AG04450 (cell line): ENCODE results near the gene KIF6. TPM values are rescaled to one million over a fixed set of nuclear protein-coding genes. Genes with fewer than 3 reads are reported as not detected.

ENCODE experiments used
- CTCF ChIA-PET: fragments of 300-600, 350-600 bp; formaldehyde crosslinking; extraction: SDS; loops from one replicate; lab custom pipeline; 2022; ENCODE audit warnings: antibody characterized with exemption, inconsistent platforms; lab: Charles Lee
- POLR2A ChIA-PET: fragments of 350-600 bp; formaldehyde crosslinking; extraction: SDS; loops from one replicate; lab custom pipeline; 2021; ENCODE audit warnings: antibody characterized with exemption, inconsistent platforms; lab: Yijun Ruan, JAX
- DNase-seq: peaks from one replicate; pipeline ENCODE4 v3.0.0-alpha.2; 2011; ENCODE audit warnings: low read depth, low spot score
- H3K27ac ChIP-seq: one replicate; pipeline ENCODE4 v1.5.1; 2012; ENCODE audit warnings: low read depth, low read length, control low read depth
- H3K27me3 ChIP-seq: one replicate; pipeline ENCODE4 v1.6.0; 2012; ENCODE audit warnings: low read length; ENCODE audit not compliant: control insufficient read depth, insufficient read depth
- H3K4me3 ChIP-seq: 2 replicates; pipeline ENCODE4 v1.5.1; 2011; ENCODE audit warnings: mild to moderate bottlenecking, low read depth, low read length, control low read depth
- H3K9me3 ChIP-seq: 2 replicates; pipeline ENCODE4 v1.5.1; 2012; ENCODE audit warnings: low read length; ENCODE audit not compliant: control insufficient read depth, insufficient read depth
- CTCF ChIP-seq: IDR thresholded peaks from 2 replicates; pipeline ENCODE4 v1.5.1; 2011; ENCODE audit warnings: low read depth, low read length, control low read depth, inconsistent platforms
- polyA plus RNA-seq: library from polyadenylated mRNA; depleted of rRNA; stranded (reverse); fragments of >200 nt; gene quantifications from 2 replicates; pipeline ENCODE4 v1.2.3, GENCODE V29; 2011

The KIF6 gene
- polyA plus RNA-seq, 1 experiment, result 0.02 TPM

GRCh38 chr6:39433630-39434029, 291.6 kb downstream of the KIF6 start:
- ChIA-PET CTCF (no interaction called here), POLR2A (no interaction called here)
- Histone ChIP-seq H3K9me3 (peaks cover 5% of the 10 kb centered on the region; the same call in 1 of the 2 replicates), H3K27me3 (no peaks in the 10 kb centered on the region), H3K27ac (no peak overlapping the region), H3K4me3 (no peak overlapping the region)
- DNase-seq, result no peak
- TF ChIP-seq CTCF, result no peak

- DNase-seq, result no peak
- CTCF ChIA-PET, result no interaction called here
- TF ChIP-seq CTCF, result no peak
- peaks cover 5% of the 10 kb centered on the region; the same call in 1 of the 2 replicates for H3K9me3 ChIP-seq
- no peaks in the 10 kb centered on the region for H3K27me3 ChIP-seq
- no peak overlapping the region for H3K27ac ChIP-seq
- POLR2A ChIA-PET, result no interaction called here
- H3K4me3 ChIP-seq, result no peak overlapping the region
Observed at GRCh38 chr6:39432330-39433025, 292.7 kb downstream of the KIF6 start.

DNA sequence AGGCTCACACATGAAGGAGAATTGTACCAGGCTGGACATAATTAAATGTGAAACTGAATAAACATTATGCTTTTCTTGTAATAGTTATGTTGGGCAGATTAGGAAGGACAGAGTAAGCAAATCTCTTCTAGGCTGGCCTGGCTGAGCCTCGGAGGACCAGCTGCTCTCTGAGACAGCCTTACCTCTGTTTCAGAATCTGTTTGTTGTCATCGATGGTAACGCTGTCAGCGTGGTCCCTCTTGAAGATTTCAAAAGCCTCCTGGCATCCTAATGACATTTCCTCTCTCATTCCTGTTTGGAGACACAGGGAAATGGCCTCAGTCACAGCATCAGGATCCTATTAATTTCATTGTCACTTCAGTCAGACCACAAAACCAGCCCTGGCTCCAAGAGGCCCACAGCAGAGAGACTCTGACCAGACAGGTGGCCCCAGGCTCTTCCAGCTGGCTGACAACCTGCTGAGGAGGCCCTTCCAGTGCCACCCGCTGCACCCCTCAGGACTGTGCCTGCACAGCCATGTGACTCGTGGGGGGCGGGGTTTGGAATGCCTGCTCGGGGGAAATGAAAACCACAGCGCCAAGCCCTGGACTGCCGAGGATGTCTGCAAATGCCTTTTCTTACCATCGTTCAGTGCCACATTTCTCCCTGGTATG, 294.2 kb downstream of the KIF6 start:
- peaks cover 5% of the 10 kb centered on the region; the same call in 1 of the 2 replicates for H3K9me3 ChIP-seq
- H3K27ac ChIP-seq, result no peak overlapping the region
- H3K27me3 ChIP-seq, result no peaks in the 10 kb centered on the region
- no peak for TF ChIP-seq CTCF
- DNase-seq, result no peak
- CTCF ChIA-PET, result no interaction called here
- POLR2A ChIA-PET, result no interaction called here
- H3K4me3 ChIP-seq, result no peak overlapping the region

GRCh38 chr6:39430446-39430845, 294.8 kb downstream of the KIF6 start:
- Histone ChIP-seq H3K27ac (no peak overlapping the region), H3K4me3 (no peak overlapping the region), H3K9me3 (peaks cover 5% of the 10 kb centered on the region; the same call in 1 of the 2 replicates), H3K27me3 (no peaks in the 10 kb centered on the region)
- no peak for TF ChIP-seq CTCF
- POLR2A ChIA-PET, result no interaction called here
- DNase-seq, result no peak
- CTCF ChIA-PET, result no interaction called here

- Histone ChIP-seq H3K27me3 (no peaks in the 10 kb centered on the region), H3K27ac (no peak overlapping the region), H3K9me3 (peaks cover 5% of the 10 kb centered on the region; the same call in 1 of the 2 replicates), H3K4me3 (no peak overlapping the region)
- no peak for TF ChIP-seq CTCF
- DNase-seq, result no peak
- ChIA-PET CTCF (no interaction called here), POLR2A (no interaction called here)
Observed at GRCh38 chr6:39428816-39429215, 296.4 kb downstream of the KIF6 start.
